ENCODE data around the gene ENTPD2. TPM values are rescaled to one million over a fixed set of nuclear protein-coding genes. Genes with fewer than 3 reads are reported as not detected.

The ENTPD2 gene
- total and polyA plus RNA-seq, 10 of the 15 experiments (the other 5 are each of a cell fraction or from before 2014, with no cell fraction given), result 0.15 to 1.8 (median 0.65) TPM; not detected in 2

- TF ChIP-seq MLLT1 (IDR thresholded peaks at IDR 0.05) (no peak), EP300 (IDR thresholded peaks at IDR 0.05; ENCODE audit: borderline replicate concordance in 1 of 2, control insufficient read depth in 1 of 2, low read depth in 2 of 2, low read length in 2 of 2) (no peak; a peak in 1 of 4 replicates), CTCF (IDR thresholded peaks at IDR 0.05 in 2 of 3, conservative IDR thresholded peaks at IDR 0.05 in 1 of 3; ENCODE audit: control insufficient read depth in 2 of 3, extremely low read depth in 1 of 3, insufficient read depth in 1 of 3, low read depth in 3 of 3, low read length in 3 of 3) (peak; percentile 90 to 97 (median 97)), NFIC (IDR thresholded peaks at IDR 0.05; ENCODE audit: low read depth, low read length) (no peak), USF2 (IDR thresholded peaks at IDR 0.05; ENCODE audit: borderline replicate concordance, low read depth, low read length) (no peak), ZBTB4 (CRISPR knock-in tag; IDR thresholded peaks at IDR 0.05) (no peak), STAT1 (conservative IDR thresholded peaks at IDR 0.05) (no peak), BCL3 (IDR thresholded peaks at IDR 0.05; ENCODE audit: borderline replicate concordance, insufficient read depth, low read depth, low read length, poor library complexity, severe bottlenecking) (peak; percentile 56), EED (IDR thresholded peaks at IDR 0.05; ENCODE audit: low read depth) (peak; percentile 36; the same call in 1 of the 2 replicates), PML (IDR thresholded peaks at IDR 0.05; ENCODE audit: low read length) (no peak), SMAD5 (IDR thresholded peaks at IDR 0.05; ENCODE audit: low read depth) (no peak), ETV6 (conservative IDR thresholded peaks at IDR 0.05 in 1 of 2, IDR thresholded peaks at IDR 0.05 in 1 of 2; ENCODE audit: borderline replicate concordance in 1 of 2, low read depth in 1 of 2) (peak in 1 of 2 experiments; percentile 23; a peak in 1 of 4 replicates), NFXL1 (IDR thresholded peaks at IDR 0.05; ENCODE audit: borderline replicate concordance) (no peak), TCF3 (IDR thresholded peaks at IDR 0.05; ENCODE audit: borderline replicate concordance, insufficient read depth, low read depth, low read length) (no peak; the same call in 1 of the 2 replicates)
Measured at GRCh38 chr9:137034709-137035506, 19.0 kb downstream of the ENTPD2 start (continued).
